ENCODE results near the gene TMEM63B. TPM values are rescaled to one million over a fixed set of nuclear protein-coding genes. Genes with fewer than 3 reads are reported as not detected.
"Not testable (repeated sequence)": the region's sequence is repeated elsewhere in the genome, so short reads cannot be mapped to it uniquely, and the experiment has no call there.

The TMEM63B gene
- total RNA-seq, 1 donor from 2014 or later = 51.2 TPM

DNA sequence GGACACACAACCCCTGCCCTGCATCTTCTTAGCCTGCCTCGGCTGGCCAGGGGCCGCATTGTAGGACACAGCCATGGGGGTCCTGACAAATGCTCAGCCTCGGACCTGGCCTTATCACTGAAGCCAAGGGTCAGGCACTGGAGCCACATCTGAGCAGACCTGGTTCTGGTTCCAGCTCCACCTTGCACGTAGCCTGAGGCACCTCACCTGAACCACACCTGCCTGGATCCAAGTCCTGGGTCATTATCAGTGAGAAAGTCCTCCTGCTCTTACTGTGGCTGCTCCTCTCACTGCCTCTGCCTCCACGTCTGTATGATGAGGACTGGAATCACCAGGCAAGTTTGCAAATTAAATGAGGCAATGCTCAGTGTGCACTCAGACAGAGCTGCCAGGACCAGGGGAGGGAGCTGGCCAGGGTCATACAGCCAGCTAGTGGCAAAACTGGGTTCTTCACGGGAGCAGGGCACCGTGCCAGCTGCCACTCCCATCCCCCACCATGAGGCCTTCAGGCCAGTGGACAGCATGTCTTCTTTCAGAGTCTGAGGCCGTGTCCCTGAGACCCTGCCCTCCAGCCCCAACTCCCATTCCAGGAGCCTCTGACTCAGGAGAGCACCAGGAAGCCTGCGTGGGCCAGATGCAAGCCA is 40.3 kb upstream of the TMEM63B start:
- Mint-ChIP-seq H3K9me3 (no peaks in the 10 kb centered on the region), H3K4me1 (peaks cover 10% of the 10 kb centered on the region), H3K4me3 (no peak overlapping the region), H3K27me3 (ENCODE audit: low read depth) (no peaks in the 10 kb centered on the region), H3K36me3 (ENCODE audit: low read depth) (no peaks in the 10 kb centered on the region), H3K27ac (ENCODE audit: unreplicated experiment) (peak overlapping the region; percentile 71)
- TF ChIP-seq, protein P1, sequence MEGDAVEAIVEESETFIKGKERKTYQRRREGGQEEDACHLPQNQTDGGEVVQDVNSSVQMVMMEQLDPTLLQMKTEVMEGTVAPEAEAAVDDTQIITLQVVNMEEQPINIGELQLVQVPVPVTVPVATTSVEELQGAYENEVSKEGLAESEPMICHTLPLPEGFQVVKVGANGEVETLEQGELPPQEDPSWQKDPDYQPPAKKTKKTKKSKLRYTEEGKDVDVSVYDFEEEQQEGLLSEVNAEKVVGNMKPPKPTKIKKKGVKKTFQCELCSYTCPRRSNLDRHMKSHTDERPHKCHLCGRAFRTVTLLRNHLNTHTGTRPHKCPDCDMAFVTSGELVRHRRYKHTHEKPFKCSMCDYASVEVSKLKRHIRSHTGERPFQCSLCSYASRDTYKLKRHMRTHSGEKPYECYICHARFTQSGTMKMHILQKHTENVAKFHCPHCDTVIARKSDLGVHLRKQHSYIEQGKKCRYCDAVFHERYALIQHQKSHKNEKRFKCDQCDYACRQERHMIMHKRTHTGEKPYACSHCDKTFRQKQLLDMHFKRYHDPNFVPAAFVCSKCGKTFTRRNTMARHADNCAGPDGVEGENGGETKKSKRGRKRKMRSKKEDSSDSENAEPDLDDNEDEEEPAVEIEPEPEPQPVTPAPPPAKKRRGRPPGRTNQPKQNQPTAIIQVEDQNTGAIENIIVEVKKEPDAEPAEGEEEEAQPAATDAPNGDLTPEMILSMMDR (conservative IDR thresholded peaks at IDR 0.05) = no peak
- no peak for DNase-seq (ENCODE audit: low read depth, low spot score)

- no peaks in the 10 kb centered on the region for H3K9me3 Mint-ChIP-seq
- H3K27me3 Mint-ChIP-seq (ENCODE audit: low read depth) = no peaks in the 10 kb centered on the region
- TF ChIP-seq, protein P1 (conservative IDR thresholded peaks at IDR 0.05) = no peak
- peaks cover 10% of the 10 kb centered on the region for H3K4me1 Mint-ChIP-seq
- H3K4me3 Mint-ChIP-seq = no peak overlapping the region
- H3K36me3 Mint-ChIP-seq (ENCODE audit: low read depth) = no peaks in the 10 kb centered on the region
- no peak overlapping the region for H3K27ac Mint-ChIP-seq (ENCODE audit: unreplicated experiment)
- no peak for DNase-seq (ENCODE audit: low read depth, low spot score)
Measured at GRCh38 chr6:44087623-44088022, 39.7 kb upstream of the TMEM63B start.

DNA sequence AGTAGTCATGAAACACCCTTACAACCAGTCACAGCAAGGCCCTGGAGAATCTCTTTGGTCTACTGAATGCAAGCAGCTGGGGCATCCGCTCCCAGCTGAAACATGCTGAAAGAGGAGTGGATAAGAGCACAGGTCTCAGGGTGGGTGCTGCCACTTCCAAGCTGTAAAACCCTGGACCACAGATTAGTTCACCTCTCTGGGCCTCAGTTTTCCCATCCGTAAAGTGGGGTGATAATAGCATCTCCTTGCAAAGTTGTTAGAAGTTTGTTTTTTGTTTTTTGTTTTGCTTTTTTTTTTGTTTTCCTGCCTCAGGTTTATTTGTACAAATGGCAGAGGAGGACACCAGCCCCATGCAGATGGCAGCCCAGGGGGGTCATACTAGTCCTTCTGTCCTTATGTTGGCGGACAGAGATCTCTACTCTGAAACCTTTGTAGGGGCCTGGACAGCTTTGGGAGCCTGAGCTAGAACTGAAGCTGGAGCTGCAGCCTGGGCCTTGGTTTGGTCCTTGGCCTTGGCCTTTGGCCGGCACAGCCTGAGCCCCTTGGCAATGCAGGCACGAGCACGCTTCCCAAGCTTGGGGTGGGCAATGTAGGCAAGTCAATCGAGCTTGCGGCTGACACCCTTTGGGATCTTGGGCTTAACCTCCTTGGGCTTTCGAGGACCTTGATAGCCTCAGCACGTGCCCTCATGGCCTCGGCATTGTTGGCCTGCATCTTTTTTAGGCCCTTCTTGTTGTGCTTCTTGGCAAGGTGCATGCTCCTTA is 38.3 kb upstream of the TMEM63B start:
- Mint-ChIP-seq H3K36me3 (ENCODE audit: low read depth) (no peaks in the 10 kb centered on the region), H3K27me3 (ENCODE audit: low read depth) (no peaks in the 10 kb centered on the region), H3K4me1 (peaks cover 10% of the 10 kb centered on the region), H3K4me3 (no peak overlapping the region), H3K27ac (ENCODE audit: unreplicated experiment) (no peak overlapping the region), H3K9me3 (no peaks in the 10 kb centered on the region)
- TF ChIP-seq, protein P1 (conservative IDR thresholded peaks at IDR 0.05) = no peak
- no peak for DNase-seq (ENCODE audit: low read depth, low spot score)

DNA sequence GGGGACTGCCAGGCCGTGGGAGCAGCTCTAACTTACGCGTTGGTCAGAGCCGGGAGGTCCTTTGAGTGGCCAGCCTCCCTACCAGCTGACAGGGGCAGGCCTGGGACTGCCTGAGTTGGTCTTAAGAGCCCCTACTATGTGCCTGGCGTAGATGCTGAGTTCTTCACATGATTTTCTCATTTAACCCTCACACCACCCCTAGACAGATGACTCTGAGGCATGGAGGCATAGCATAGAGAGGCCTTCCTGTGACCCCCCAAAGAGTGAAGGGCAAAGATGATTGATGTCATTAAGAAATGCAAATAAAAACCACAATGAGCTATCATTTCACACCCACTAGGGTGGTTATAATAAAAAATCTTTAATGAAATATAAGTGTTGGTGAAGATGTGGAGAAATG is 36.9 kb upstream of the TMEM63B start:
- Mint-ChIP-seq H3K27ac (ENCODE audit: unreplicated experiment) (no peak overlapping the region), H3K4me3 (no peak overlapping the region), H3K9me3 (no peaks in the 10 kb centered on the region), H3K4me1 (peaks cover 3% of the 10 kb centered on the region), H3K27me3 (ENCODE audit: low read depth) (no peaks in the 10 kb centered on the region), H3K36me3 (ENCODE audit: low read depth) (no peaks in the 10 kb centered on the region)
- TF ChIP-seq, protein P1 (conservative IDR thresholded peaks at IDR 0.05) = no peak
- no peak for DNase-seq (ENCODE audit: low read depth, low spot score)

- H3K27me3 Mint-ChIP-seq (ENCODE audit: low read depth); H3K9me3 Mint-ChIP-seq; H3K36me3 Mint-ChIP-seq (ENCODE audit: low read depth); H3K4me1 Mint-ChIP-seq; H3K27ac Mint-ChIP-seq (ENCODE audit: unreplicated experiment); DNase-seq (ENCODE audit: low read depth, low spot score); H3K4me3 Mint-ChIP-seq: not testable (repeated sequence)
Measured at GRCh38 chr6:44091356-44091755, 36.0 kb upstream of the TMEM63B start.
